C4-2B (cell line): ENCODE results near the gene CCDC138.

Source experiments
- ZFX ChIP-seq: fragments of 450-650 bp; IDR thresholded peaks from 2 replicates; pipeline ENCODE4 v1.6.1; 2017
- TF ChIP-seq, protein P1 (sequence below): fragments of 450-650 bp; conservative IDR thresholded peaks from 2 replicates; pipeline ENCODE4 v1.5.1; 2017; ENCODE audit warnings: mild to moderate bottlenecking

DNA sequence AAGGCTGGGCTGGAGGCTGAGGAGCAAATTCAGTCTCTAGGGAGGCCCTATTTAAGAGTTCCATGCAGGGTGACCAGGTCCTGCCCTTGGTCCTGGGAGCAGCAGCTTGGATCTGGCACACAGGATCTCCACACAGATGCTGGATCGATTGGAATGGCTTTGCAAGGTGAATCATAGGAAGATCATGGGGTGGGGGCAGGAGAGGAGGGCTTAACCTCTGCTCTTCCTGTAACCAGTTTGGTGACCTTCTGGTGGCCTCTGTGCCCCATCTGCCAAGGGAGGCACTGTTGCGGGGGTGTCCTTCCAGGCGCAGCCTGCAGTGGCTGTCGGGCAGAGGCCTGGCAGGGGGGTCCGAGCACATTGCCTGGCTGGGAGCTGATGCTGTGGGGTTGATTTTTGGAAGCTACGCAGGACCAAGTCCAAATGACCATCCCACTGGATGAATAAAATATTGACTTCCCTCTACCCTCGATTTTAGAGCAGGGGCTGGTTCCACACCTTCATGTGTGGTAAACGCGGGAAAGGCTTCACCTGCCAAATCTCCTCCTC lies 122.8 kb downstream of the CCDC138 start:
- TF ChIP-seq, protein P1, sequence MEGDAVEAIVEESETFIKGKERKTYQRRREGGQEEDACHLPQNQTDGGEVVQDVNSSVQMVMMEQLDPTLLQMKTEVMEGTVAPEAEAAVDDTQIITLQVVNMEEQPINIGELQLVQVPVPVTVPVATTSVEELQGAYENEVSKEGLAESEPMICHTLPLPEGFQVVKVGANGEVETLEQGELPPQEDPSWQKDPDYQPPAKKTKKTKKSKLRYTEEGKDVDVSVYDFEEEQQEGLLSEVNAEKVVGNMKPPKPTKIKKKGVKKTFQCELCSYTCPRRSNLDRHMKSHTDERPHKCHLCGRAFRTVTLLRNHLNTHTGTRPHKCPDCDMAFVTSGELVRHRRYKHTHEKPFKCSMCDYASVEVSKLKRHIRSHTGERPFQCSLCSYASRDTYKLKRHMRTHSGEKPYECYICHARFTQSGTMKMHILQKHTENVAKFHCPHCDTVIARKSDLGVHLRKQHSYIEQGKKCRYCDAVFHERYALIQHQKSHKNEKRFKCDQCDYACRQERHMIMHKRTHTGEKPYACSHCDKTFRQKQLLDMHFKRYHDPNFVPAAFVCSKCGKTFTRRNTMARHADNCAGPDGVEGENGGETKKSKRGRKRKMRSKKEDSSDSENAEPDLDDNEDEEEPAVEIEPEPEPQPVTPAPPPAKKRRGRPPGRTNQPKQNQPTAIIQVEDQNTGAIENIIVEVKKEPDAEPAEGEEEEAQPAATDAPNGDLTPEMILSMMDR = no peak
- TF ChIP-seq ZFX = no peak
